Measurements from ENCODE around the gene RNF168. TPM values are rescaled to one million over a fixed set of nuclear protein-coding genes. Genes with fewer than 3 reads are reported as not detected.

RNF168 gene
- total RNA-seq, 1 donor from 2014 or later, result 19.5 TPM

Other genes with a start within 250 kb of the RNF168 start
- gene PCYT1A, start 216.0 kb downstream of the RNF168 start, total RNA-seq, result 48.7 and 48.8 TPM in 2 replicates
- gene DYNLT2B, start 185.5 kb downstream of the RNF168 start, total RNA-seq, result 6.1 and 6.2 TPM in 2 replicates
- 0.39 and 0.51 TPM in 2 replicates for gene TM4SF19, start 165.4 kb downstream of the RNF168 start, total RNA-seq
- gene UBXN7, start 71.3 kb downstream of the RNF168 start, total RNA-seq, result 17.1 and 18.2 TPM in 2 replicates
- gene SMCO1, start 11.6 kb upstream of the RNF168 start, total RNA-seq, result not detected in 2 replicates
- 6.3 and 6.8 TPM in 2 replicates for gene WDR53, start 64.8 kb upstream of the RNF168 start, total RNA-seq
- 12.6 and 14.3 TPM in 2 replicates for gene FBXO45, start 64.9 kb upstream of the RNF168 start, total RNA-seq
- gene NRROS, start 135.9 kb upstream of the RNF168 start, total RNA-seq, result 6.3 and 13.3 TPM in 2 replicates
- 5.6 and 6.6 TPM in 2 replicates for gene CEP19, start 208.5 kb upstream of the RNF168 start, total RNA-seq
- gene PIGX, start 208.6 kb upstream of the RNF168 start, total RNA-seq, result 29.4 and 31.0 TPM in 2 replicates
- gene PAK2, start 236.1 kb upstream of the RNF168 start, total RNA-seq, result 50.3 and 118 TPM in 2 replicates